ENCODE results near the gene SLC12A7.
"Not testable (repeated sequence)": the region's sequence is repeated elsewhere in the genome, so short reads cannot be mapped to it uniquely, and the experiment has no call there.

Gene SLC12A7

GRCh38 chr5:1065143-1065750, 46.6 kb downstream of the SLC12A7 start:
- TF ChIP-seq, protein P1, sequence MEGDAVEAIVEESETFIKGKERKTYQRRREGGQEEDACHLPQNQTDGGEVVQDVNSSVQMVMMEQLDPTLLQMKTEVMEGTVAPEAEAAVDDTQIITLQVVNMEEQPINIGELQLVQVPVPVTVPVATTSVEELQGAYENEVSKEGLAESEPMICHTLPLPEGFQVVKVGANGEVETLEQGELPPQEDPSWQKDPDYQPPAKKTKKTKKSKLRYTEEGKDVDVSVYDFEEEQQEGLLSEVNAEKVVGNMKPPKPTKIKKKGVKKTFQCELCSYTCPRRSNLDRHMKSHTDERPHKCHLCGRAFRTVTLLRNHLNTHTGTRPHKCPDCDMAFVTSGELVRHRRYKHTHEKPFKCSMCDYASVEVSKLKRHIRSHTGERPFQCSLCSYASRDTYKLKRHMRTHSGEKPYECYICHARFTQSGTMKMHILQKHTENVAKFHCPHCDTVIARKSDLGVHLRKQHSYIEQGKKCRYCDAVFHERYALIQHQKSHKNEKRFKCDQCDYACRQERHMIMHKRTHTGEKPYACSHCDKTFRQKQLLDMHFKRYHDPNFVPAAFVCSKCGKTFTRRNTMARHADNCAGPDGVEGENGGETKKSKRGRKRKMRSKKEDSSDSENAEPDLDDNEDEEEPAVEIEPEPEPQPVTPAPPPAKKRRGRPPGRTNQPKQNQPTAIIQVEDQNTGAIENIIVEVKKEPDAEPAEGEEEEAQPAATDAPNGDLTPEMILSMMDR (conservative IDR thresholded peaks at IDR 0.05) = no peak
- H3K27ac ChIP-seq = no peak overlapping the region

- no peak overlapping the region for H3K27ac ChIP-seq
- TF ChIP-seq, protein P1 (conservative IDR thresholded peaks at IDR 0.05) = no peak
Measured at GRCh38 chr5:1064383-1065142, 47.3 kb downstream of the SLC12A7 start.

- no peak overlapping the region for H3K27ac ChIP-seq
- TF ChIP-seq, protein P1 (conservative IDR thresholded peaks at IDR 0.05) = no peak
Measured at GRCh38 chr5:1063661-1064382, 48.0 kb downstream of the SLC12A7 start.

DNA sequence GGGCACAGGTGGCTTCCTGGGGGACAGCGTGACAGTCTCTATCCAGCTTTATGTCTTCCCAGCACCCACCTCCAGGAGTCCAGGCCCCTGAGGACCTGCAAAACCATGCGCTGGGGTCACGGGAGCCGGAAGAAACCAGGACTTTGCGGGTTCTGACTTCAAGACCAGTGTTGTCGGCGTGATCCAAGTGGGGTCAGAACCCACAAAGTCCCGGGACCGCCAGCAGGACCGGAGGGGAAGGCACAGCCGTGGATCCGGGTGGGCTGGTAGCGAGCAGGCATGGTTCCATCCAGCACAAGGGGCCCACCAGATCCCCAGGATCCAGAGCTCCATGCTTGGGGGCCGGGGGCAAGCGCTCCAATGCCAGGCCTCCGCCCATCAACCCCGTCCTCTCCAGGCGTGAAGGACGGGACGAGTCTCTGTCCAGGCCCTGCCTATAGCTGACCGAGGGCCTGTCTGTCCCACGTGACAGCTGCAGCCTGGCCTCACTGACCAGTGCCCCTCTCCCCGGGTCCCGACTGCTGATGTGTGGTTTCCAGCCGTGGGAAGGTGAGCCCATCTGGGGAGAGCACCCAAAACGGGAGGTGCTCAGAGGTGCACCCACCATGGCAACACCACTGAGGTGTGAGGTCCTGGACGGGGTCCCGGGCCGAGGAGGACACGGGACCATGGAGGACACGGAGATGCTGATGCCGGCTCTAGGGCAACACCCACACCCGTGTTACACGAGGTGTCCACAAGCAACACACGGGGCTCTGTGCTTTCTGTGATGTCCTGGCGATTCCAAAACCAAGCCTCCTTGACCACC, 48.9 kb downstream of the SLC12A7 start:
- TF ChIP-seq, protein P1 (conservative IDR thresholded peaks at IDR 0.05) = no peak

DNA sequence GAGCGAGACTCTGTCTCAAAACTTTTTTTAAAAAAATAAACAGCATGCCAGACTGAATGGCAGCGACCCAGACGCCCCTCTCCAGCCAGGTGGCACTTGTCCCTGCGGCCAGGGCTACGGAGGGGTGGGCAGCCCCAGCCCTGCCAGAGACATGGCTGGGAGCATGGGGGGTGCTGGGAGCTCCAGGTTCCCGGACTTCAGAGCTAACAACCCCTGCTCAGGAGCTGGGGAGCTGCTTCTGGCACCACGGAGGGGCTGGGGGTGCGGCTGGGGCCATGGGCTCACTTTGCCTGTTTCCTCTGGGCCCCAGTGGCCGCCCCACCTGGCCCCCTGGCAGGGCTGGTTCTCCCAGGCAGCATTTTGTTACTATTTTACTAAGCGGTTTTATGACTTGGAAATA, 49.9 kb downstream of the SLC12A7 start:
- TF ChIP-seq, protein P1 (conservative IDR thresholded peaks at IDR 0.05) = no peak

More for the DNA sequence above, 48.9 kb downstream of the SLC12A7 start:
- no peak overlapping the region for H3K27ac ChIP-seq

GRCh38 chr5:1061292-1061691, 50.6 kb downstream of the SLC12A7 start:
- not testable (repeated sequence) for H3K27ac ChIP-seq

More for the DNA sequence above, 49.9 kb downstream of the SLC12A7 start:
- no peak overlapping the region for H3K27ac ChIP-seq

DNA sequence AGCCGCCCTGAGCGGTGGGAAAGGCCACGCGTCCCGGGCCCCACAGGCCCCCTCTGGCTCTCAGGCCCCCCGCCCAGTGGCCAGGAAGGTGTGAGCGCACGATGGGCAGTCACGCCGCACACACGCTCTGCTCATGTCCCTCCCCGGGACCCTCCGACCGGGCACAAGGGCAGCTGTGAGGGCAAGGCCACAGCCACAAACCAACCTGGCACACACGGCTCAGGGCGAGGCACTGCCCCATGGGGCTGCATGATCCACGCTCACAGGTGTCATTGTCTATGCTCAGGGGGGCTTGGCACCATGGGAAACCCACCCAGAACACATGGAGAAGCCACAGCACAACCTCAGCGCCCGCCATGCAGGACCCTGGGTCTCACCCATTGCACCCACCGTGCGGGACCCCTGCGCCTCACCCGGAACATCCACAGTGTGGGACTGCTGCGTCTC, 51.3 kb downstream of the SLC12A7 start:
- TF ChIP-seq, protein P1 (conservative IDR thresholded peaks at IDR 0.05) = no peak
- H3K27ac ChIP-seq = no peak overlapping the region

All from VCaP (cell line).